Adrenal gland (tissue), 5 donors: Measurements from ENCODE around the gene MKLN1.

Source experiments
- POLR2A ChIP-seq, 2 donors: fragments of 450-650 bp; IDR thresholded peaks; one replicate each; pipeline ENCODE4 v1.6.1; 2017; ENCODE audit warnings: antibody characterized with exemption in 2 of 2, mild to moderate bottlenecking in 2 of 2, moderate library complexity in 1 of 2
- TF ChIP-seq, protein P1 (sequence below), 6 experiments: fragments of 450-650 bp in 4 of 6; fragments of 200-600 bp in 2 of 6; sonication (generic) in 1 of 6; IDR thresholded peaks; 1 replicate in 5 of 6; 2 replicates in 1 of 6; pipeline versions ENCODE4 v1.5.1 to v1.8.0; 2016 to 2021; ENCODE audit warnings: antibody characterized with exemption in 6 of 6, mild to moderate bottlenecking in 2 of 6, moderate library complexity in 1 of 6
- donor health status: DM: no; HTN: no; CAD: no.

DNA sequence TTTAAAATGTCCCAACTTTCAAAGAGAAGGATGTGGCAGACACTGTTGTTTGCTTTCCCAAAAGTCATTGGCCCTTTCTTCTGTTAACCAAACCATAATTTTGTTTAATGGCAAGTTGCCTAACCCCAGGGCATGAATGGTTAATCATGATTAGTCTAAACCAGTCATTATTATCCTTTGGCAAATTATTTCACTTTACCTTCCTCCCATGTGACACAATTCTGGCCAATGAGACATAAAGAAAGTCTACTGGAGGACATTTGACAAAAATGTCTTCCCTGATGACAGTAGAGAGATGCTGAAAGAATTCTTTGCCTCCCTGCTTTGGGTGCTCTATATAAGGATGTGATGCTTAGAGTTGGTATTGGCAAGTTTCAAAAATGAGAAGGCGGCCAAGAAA, 126.8 kb downstream of the MKLN1 start:
- TF ChIP-seq, protein P1, sequence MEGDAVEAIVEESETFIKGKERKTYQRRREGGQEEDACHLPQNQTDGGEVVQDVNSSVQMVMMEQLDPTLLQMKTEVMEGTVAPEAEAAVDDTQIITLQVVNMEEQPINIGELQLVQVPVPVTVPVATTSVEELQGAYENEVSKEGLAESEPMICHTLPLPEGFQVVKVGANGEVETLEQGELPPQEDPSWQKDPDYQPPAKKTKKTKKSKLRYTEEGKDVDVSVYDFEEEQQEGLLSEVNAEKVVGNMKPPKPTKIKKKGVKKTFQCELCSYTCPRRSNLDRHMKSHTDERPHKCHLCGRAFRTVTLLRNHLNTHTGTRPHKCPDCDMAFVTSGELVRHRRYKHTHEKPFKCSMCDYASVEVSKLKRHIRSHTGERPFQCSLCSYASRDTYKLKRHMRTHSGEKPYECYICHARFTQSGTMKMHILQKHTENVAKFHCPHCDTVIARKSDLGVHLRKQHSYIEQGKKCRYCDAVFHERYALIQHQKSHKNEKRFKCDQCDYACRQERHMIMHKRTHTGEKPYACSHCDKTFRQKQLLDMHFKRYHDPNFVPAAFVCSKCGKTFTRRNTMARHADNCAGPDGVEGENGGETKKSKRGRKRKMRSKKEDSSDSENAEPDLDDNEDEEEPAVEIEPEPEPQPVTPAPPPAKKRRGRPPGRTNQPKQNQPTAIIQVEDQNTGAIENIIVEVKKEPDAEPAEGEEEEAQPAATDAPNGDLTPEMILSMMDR (IDR thresholded peaks at IDR 0.05), result no peak
- no peak for TF ChIP-seq POLR2A (IDR thresholded peaks at IDR 0.05)
